Measurements from ENCODE around the gene NUP54.

Gene NUP54
- total RNA-seq = 48.2 to 56.3 (median 52.0) reads per million in 4 donors

- peak; percentile 80 to 95 (median 89) for DNase-seq
Observed at GRCh38 chr4:76148142-76148865, at the start of gene NUP54. Gene NUP54 (minus strand): TSS chr4:76148397. CDS start chr4:76148374, 23 bp downstream.

GRCh38 chr4:76197031-76197743, 49.0 kb upstream of the NUP54 start:
- no peak for DNase-seq

GRCh38 chr4:76196376-76196775, 48.2 kb upstream of the NUP54 start:
- no peak for DNase-seq

- DNase-seq = no peak
Observed at GRCh38 chr4:76195326-76195725, 47.1 kb upstream of the NUP54 start.

- DNase-seq = no peak
Observed at GRCh38 chr4:76194325-76194724, 46.1 kb upstream of the NUP54 start.

GRCh38 chr4:76192236-76192635, 44.0 kb upstream of the NUP54 start:
- no peak for DNase-seq

- DNase-seq = no peak
Observed at GRCh38 chr4:76188557-76188956, 40.4 kb upstream of the NUP54 start.

GRCh38 chr4:76188149-76188548, 40.0 kb upstream of the NUP54 start:
- no peak for DNase-seq

GRCh38 chr4:76187152-76187551, 39.0 kb upstream of the NUP54 start:
- no peak for DNase-seq

- DNase-seq = no peak
Observed at GRCh38 chr4:76182463-76182862, 34.3 kb upstream of the NUP54 start.

GRCh38 chr4:76179398-76180318, 31.5 kb upstream of the NUP54 start:
- peak; percentile 41 to 77 (median 69) for DNase-seq

GRCh38 chr4:76178296-76178695, 30.1 kb upstream of the NUP54 start:
- no peak for DNase-seq

GRCh38 chr4:76177709-76178108, 29.5 kb upstream of the NUP54 start:
- no peak for DNase-seq

- DNase-seq = no peak
Observed at GRCh38 chr4:76175336-76175735, 27.1 kb upstream of the NUP54 start.

GRCh38 chr4:76174216-76174615, 26.0 kb upstream of the NUP54 start:
- no peak for DNase-seq

GRCh38 chr4:76168688-76169087, 20.5 kb upstream of the NUP54 start:
- no peak for DNase-seq

- no peak for DNase-seq
Observed at GRCh38 chr4:76166480-76166879, 18.3 kb upstream of the NUP54 start.

- DNase-seq = no peak
Observed at GRCh38 chr4:76160355-76160754, 12.2 kb upstream of the NUP54 start.

GRCh38 chr4:76156635-76157034, 8.4 kb upstream of the NUP54 start:
- no peak for DNase-seq

GRCh38 chr4:76155979-76156378, 7.8 kb upstream of the NUP54 start:
- no peak for DNase-seq

GRCh38 chr4:76153356-76153755, 5.2 kb upstream of the NUP54 start:
- DNase-seq = no peak

- DNase-seq = peak in 4 of 5 donors; percentile 7 to 39 (median 18)
Observed at GRCh38 chr4:76147454-76148141, 599 bp downstream of the NUP54 start.

GRCh38 chr4:76144546-76144945, 3.7 kb downstream of the NUP54 start:
- DNase-seq = no peak

Measured in T-helper 1 cell (primary cell).